Measurements from ENCODE around the gene GLIS2. TPM values are rescaled to one million over a fixed set of nuclear protein-coding genes. Genes with fewer than 3 reads are reported as not detected.

The GLIS2 gene
- total RNA-seq, 1 experiment from 2014 or later = 23.0 TPM

- 0 out of 2 replicates have a peak, but pooled peaks have one; percentile 28 for TF ChIP-seq USF1 (CRISPR knock-in tag; IDR thresholded peaks at IDR 0.05)
- no peak for TF ChIP-seq ZNF317 (CRISPR knock-in tag; IDR thresholded peaks at IDR 0.05; ENCODE audit: borderline replicate concordance, low read depth)
- TF ChIP-seq ZNF396 (CRISPR knock-in tag; IDR thresholded peaks at IDR 0.05; ENCODE audit: borderline replicate concordance) = no peak
- 0 out of 2 replicates have a peak, but pooled peaks have one; percentile 54 for TF ChIP-seq JUN (CRISPR knock-in tag; IDR thresholded peaks at IDR 0.05)
- TF ChIP-seq ZNF512 (CRISPR knock-in tag; IDR thresholded peaks at IDR 0.05; ENCODE audit: borderline replicate concordance) = no peak
- 0 out of 2 replicates have a peak, but pooled peaks have one; percentile 18 for TF ChIP-seq USF2 (CRISPR knock-in tag; IDR thresholded peaks at IDR 0.05)
- no peak for TF ChIP-seq MAX (CRISPR knock-in tag; IDR thresholded peaks at IDR 0.05)
- no peak for TF ChIP-seq PRDM15 (CRISPR knock-in tag; IDR thresholded peaks at IDR 0.05)
- Mint-ChIP-seq H3K4me1 (peaks cover 14% of the 10 kb centered on the region), H3K36me3 (peaks cover 4% of the 10 kb centered on the region), H3K4me3 (peak overlapping the region; percentile 89), H3K27ac (peak overlapping the region; percentile 95), H3K27me3 (ENCODE audit: low read depth) (no peaks in the 10 kb centered on the region), H3K9me3 (no peaks in the 10 kb centered on the region)
- ChIA-PET POLR2A (interaction anchor here (0.6 to 2.5 kb wide), 25 partner anchors 7 to 344 kb away, joined by 3 to 22 read pairs (median 4); partner anchors contain the start of gene PAM16), CTCF (interaction anchor here (0.6 to 5.4 kb wide), 29 partner anchors 10 to 392 kb away, joined by 3 to 70 read pairs (median 6); partner anchors contain the start of genes CREBBP and GLIS2)
- ATAC-seq (no peak; the same call in 1 of the 2 replicates), DNase-seq (ENCODE audit: low spot score) (peak; percentile 44)
Measured at GRCh38 chr16:4272114-4272956, 43.5 kb upstream of the GLIS2 start.

- peak overlapping the region; percentile 84 for H3K4me3 Mint-ChIP-seq
- H3K4me1 Mint-ChIP-seq = peaks cover 14% of the 10 kb centered on the region
- peak; percentile 57 for ATAC-seq
- H3K36me3 Mint-ChIP-seq = no peaks in the 10 kb centered on the region
- ChIA-PET POLR2A (interaction anchor here (0.6 to 2.5 kb wide), 17 partner anchors 12 to 158 kb away, joined by 3 to 22 read pairs (median 5); partner anchors contain the start of genes ADCY9 and PAM16), CTCF (interaction anchor here (0.6 to 5.4 kb wide), 41 partner anchors 9 to 358 kb away, joined by 3 to 70 read pairs (median 6); partner anchors contain the start of gene GLIS2)
- no peaks in the 10 kb centered on the region for H3K27me3 Mint-ChIP-seq (ENCODE audit: low read depth)
- H3K9me3 Mint-ChIP-seq = no peaks in the 10 kb centered on the region
- peak; percentile 86 for DNase-seq (ENCODE audit: low spot score)
- H3K27ac Mint-ChIP-seq = peak overlapping the region; percentile 97
- TF ChIP-seq ZNF423 (CRISPR knock-in tag; IDR thresholded peaks at IDR 0.05) (0 out of 2 replicates have a peak, but pooled peaks have one; percentile 29), ZNF232 (CRISPR knock-in tag; IDR thresholded peaks at IDR 0.05) (no peak), ZBTB21 (CRISPR knock-in tag; IDR thresholded peaks at IDR 0.05; ENCODE audit: borderline replicate concordance) (no peak), FOXP4 (CRISPR knock-in tag; IDR thresholded peaks at IDR 0.05) (peak; percentile 72; the same call in 1 of the 2 replicates), CBFB (CRISPR knock-in tag; IDR thresholded peaks at IDR 0.05; ENCODE audit: low read depth) (no peak), NR3C1 (CRISPR knock-in tag; conservative IDR thresholded peaks at IDR 0.05; ENCODE audit: low read depth) (no peak), ERG (CRISPR knock-in tag; IDR thresholded peaks at IDR 0.05) (0 out of 2 replicates have a peak, but pooled peaks have one; percentile 58), ETV6 (CRISPR knock-in tag; IDR thresholded peaks at IDR 0.05) (peak; percentile 52; the same call in 1 of the 2 replicates), ZSCAN18 (CRISPR knock-in tag; IDR thresholded peaks at IDR 0.05) (peak; percentile 74; the same call in 1 of the 2 replicates)
Measured at GRCh38 chr16:4273858-4274311, 42.0 kb upstream of the GLIS2 start.
